T-helper 2 cell treated with Interferon-gamma antibody and Interleukin-4, amounts not matched to agents 100 ng/mL and 5 ng/mL, for 36 hours (primary cell): ENCODE measurements around the gene OR2AT4. TPM values are rescaled to one million over a fixed set of nuclear protein-coding genes. Genes with fewer than 3 reads are reported as not detected.

ENCODE experiments used
- intact Hi-C: fragments of 100-400 bp; cut with micrococcal nuclease; formaldehyde crosslinking; loops from one replicate; pipeline ENCODE4 v1.15.1; 2023
- total RNA-seq: library from RNA; stranded (reverse); gene quantifications from 2 replicates; pipeline ENCODE4 v1.2.3, GENCODE V29; 2022

Gene OR2AT4
- total RNA-seq, 1 donor from 2014 or later, result not detected

- intact Hi-C loops, result loop anchor here (1.0 kb wide), 1 partner anchor 103 kb away; no protein-coding TSS in a partner anchor
Measured at GRCh38 chr11:75031771-75032549, 64.7 kb downstream of the OR2AT4 start.

Other genes starting within 250 kb of the OR2AT4 start
- 7.7 and 8.1 TPM in 2 replicates for gene XRRA1, start 147.8 kb downstream of the OR2AT4 start, total RNA-seq
- 210 and 214 TPM in 2 replicates for gene SPCS2, start 147.6 kb downstream of the OR2AT4 start, total RNA-seq
- gene NEU3, start 107.9 kb downstream of the OR2AT4 start, total RNA-seq, result 16.2 and 18.4 TPM in 2 replicates
- gene SLCO2B1, start 54.2 kb upstream of the OR2AT4 start, total RNA-seq, result 0.05 TPM in 1 of 2 replicates, not detected in the other
- 0.14 and 0.18 TPM in 2 replicates for gene TPBGL, start 143.9 kb upstream of the OR2AT4 start, total RNA-seq